Lung (tissue), 12 donors: ENCODE data around the gene COL4A2. TPM values are rescaled to one million over a fixed set of nuclear protein-coding genes. Genes with fewer than 3 reads are reported as not detected.

Experiments
- ATAC-seq: fragments of 200-7000 bp; cut with Tn5 transposase; one replicate; pipeline ENCODE4 v1.9.1; 2020; ENCODE audit warnings: moderate number of reproducible peaks; ENCODE audit not compliant: insufficient read depth, low FRiP score
- DNase-seq, 3 donors: peaks; one replicate each; pipeline ENCODE4 v3.0.0-alpha.2; 2013 to 2017
- H3K27ac ChIP-seq, 2 donors: one replicate each; pipeline ENCODE4 v1.5.1; 2013; ENCODE audit warnings: mild to moderate bottlenecking in 2 of 2, moderate library complexity in 2 of 2, control low read depth in 1 of 2, inconsistent platforms in 1 of 2, low read depth in 1 of 2, low read length in 1 of 2
- H3K27me3 ChIP-seq, 3 donors: one replicate each; pipeline ENCODE4 v1.5.1; 2013; ENCODE audit warnings: low read length in 2 of 3; ENCODE audit not compliant: control insufficient read depth in 3 of 3, insufficient read depth in 3 of 3
- H3K36me3 ChIP-seq, 4 donors: one replicate each; pipeline ENCODE4 v1.5.1; 2013; ENCODE audit warnings: low read length in 4 of 4, mild to moderate bottlenecking in 1 of 4, moderate library complexity in 1 of 4; ENCODE audit not compliant: control insufficient read depth in 4 of 4, insufficient read depth in 4 of 4
- H3K4me1 ChIP-seq, 5 donors: one replicate each; pipeline ENCODE4 v1.5.1; 2013; ENCODE audit warnings: low read length in 5 of 5, mild to moderate bottlenecking in 2 of 5, moderate library complexity in 1 of 5; ENCODE audit not compliant: control insufficient read depth in 5 of 5, insufficient read depth in 5 of 5
- H3K4me3 ChIP-seq: one replicate; pipeline ENCODE4 v1.5.1; 2013; ENCODE audit warnings: mild to moderate bottlenecking, control low read depth, moderate library complexity
- H3K9ac ChIP-seq, 2 donors: one replicate each; pipeline ENCODE4 v1.5.1; 2013; ENCODE audit warnings: low read length in 2 of 2, control low read depth in 1 of 2; ENCODE audit not compliant: insufficient read depth in 1 of 2
- H3K9me3 ChIP-seq, 4 donors: one replicate each; pipeline ENCODE4 v1.5.1; 2013; ENCODE audit warnings: low read length in 3 of 4, mild to moderate bottlenecking in 1 of 4, moderate library complexity in 1 of 4; ENCODE audit not compliant: control insufficient read depth in 4 of 4, insufficient read depth in 3 of 4
- CTCF ChIP-seq: IDR thresholded peaks from 2 replicates; pipeline ENCODE4 v1.5.1; 2012; ENCODE audit warnings: mild to moderate bottlenecking; ENCODE audit errors: control extremely low read depth, extremely low read depth
- WGBS, 2 donors: extraction: QIAGEN DNeasy Blood & Tissue Kit; methylation state at CpG; one replicate each; pipeline ENCODE4 v1.1.7; 2013; 5-methylcytosine and 5-hydroxymethylcytosine counted together
- polyA plus RNA-seq, 2 donors: library from polyadenylated mRNA; stranded (reverse); fragments of 200-250 nt; gene quantifications; one replicate each; pipeline ENCODE4 v1.2.1, GENCODE V29; 2013
- total RNA-seq, 2 donors: library from RNA; depleted of rRNA in 1 of 2; stranded (reverse); fragments of >200 nt in 1 of 2; gene quantifications; one replicate each; pipeline ENCODE4 v1.2.1, GENCODE V29; 2014 to 2021
- donor health status: control.
- donor health status: control.
- donor health status: Bipolar disorder and iron deficiency.
- donor health status: healthy.
- donor health status: DM: yes; HTN: yes; CAD: no.

The COL4A2 gene
- total and polyA plus RNA-seq, 4 donors = 169 to 627 (median 339) TPM

- 71 to 88% methylated on average over 15 of the region's 15 CpGs for WGBS, 2 donors
- DNase-seq (peak in 2 of 3 donors; percentile 29 to 35), ATAC-seq (peak; percentile 19)
- TF ChIP-seq CTCF = no peak
- no peak overlapping the region for H3K4me3 ChIP-seq
- peaks cover 0 to 2% (median 0%) of the 10 kb centered on the region in 4 donors for H3K36me3 ChIP-seq
- H3K9ac ChIP-seq = no peak overlapping the region
- peak overlapping the region; percentile 18 to 56 for H3K27ac ChIP-seq
- no peaks in the 10 kb centered on the region for H3K27me3 ChIP-seq
- peaks cover 7 to 12% (median 11%) of the 10 kb centered on the region in 5 donors for H3K4me1 ChIP-seq
- H3K9me3 ChIP-seq = peaks cover 0 to 3% (median 0%) of the 10 kb centered on the region in 4 donors
Measured at GRCh38 chr13:110540871-110541525, 233.9 kb downstream of the COL4A2 start.

- DNase-seq = peak; percentile 39 to 41 (median 40)
- H3K27ac ChIP-seq = peak overlapping the region; percentile 37 to 56
- 49 to 78% methylated on average over 4 of the region's 4 CpGs for WGBS, 2 donors
- H3K4me3 ChIP-seq = no peak overlapping the region
- H3K9ac ChIP-seq = no peak overlapping the region
- peaks cover 0 to 2% (median 0%) of the 10 kb centered on the region in 4 donors for H3K36me3 ChIP-seq
- ATAC-seq = peak; percentile 14
- H3K9me3 ChIP-seq = peaks cover 0 to 3% (median 0%) of the 10 kb centered on the region in 4 donors
- H3K27me3 ChIP-seq = no peaks in the 10 kb centered on the region
- TF ChIP-seq CTCF = no peak
- peaks cover 7 to 12% (median 11%) of the 10 kb centered on the region in 5 donors for H3K4me1 ChIP-seq
Measured at GRCh38 chr13:110541526-110541920, 234.4 kb downstream of the COL4A2 start.

- Histone ChIP-seq H3K4me3 (no peak overlapping the region), H3K4me1 (peaks cover 7 to 17% (median 11%) of the 10 kb centered on the region in 5 donors), H3K9me3 (peaks cover 0 to 3% (median 0%) of the 10 kb centered on the region in 4 donors), H3K27ac (no peak overlapping the region), H3K9ac (no peak overlapping the region), H3K27me3 (no peaks in the 10 kb centered on the region), H3K36me3 (peaks cover 0 to 2% (median 0%) of the 10 kb centered on the region in 4 donors)
- TF ChIP-seq CTCF = no peak
- 85 to 86% methylated on average over 6 of the region's 6 CpGs for WGBS, 2 donors
- DNase-seq (no peak), ATAC-seq (no peak)
Measured at GRCh38 chr13:110542169-110542796, 235.2 kb downstream of the COL4A2 start.
